Erythroblast (primary cell): ENCODE measurements around the gene SYNPO2.

Experiments
- GATA1 ChIP-seq: IDR thresholded peaks from 2 replicates; pipeline ENCODE4 v1.6.1; 2011; ENCODE audit warnings: low read depth, mild to moderate bottlenecking, control low read depth, low read length, moderate library complexity
- POLR2A ChIP-seq: IDR thresholded peaks from 2 replicates; pipeline ENCODE4 v1.6.1; 2011; ENCODE audit warnings: mild to moderate bottlenecking, low read length

DNA sequence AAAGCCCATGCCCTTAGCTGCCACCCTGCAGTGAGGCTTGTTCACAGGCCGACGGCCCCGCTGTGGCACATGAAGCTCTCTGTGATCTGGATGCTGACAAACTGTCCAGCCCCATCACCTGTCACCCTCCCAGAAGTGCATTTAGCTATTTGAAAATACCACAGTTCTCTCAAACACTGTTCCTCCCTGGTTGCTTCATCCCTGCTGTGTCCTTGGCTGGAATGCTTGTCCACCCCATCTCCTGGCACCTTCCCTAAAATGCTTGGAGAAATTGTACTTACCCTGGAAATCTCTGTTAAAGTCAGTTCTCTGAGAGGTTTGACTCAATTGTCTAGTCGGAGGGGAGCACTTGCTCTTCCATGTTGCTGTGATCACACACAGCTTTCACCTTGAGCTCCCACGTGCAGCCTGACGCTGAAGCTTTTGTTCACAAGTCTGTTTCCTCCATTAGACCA, 10.1 kb downstream of the SYNPO2 start:
- TF ChIP-seq POLR2A (no peak), GATA1 (no peak)
